D721Med (cell line): Measurements from ENCODE around the gene ACOT13.
"Not testable (repeated sequence)": the region's sequence is repeated elsewhere in the genome, so short reads cannot be mapped to it uniquely, and the experiment has no call there.

Source experiments
- DNase-seq: peaks from one replicate; pipeline ENCODE4 v3.0.0; 2011; ENCODE audit warnings: low spot score; ENCODE audit not compliant: insufficient read length
- FAIRE-seq: peaks from 2 replicates; lab custom pipeline; 2011; peaks lifted over from hg19 to GRCh38; lab: Jason Lieb, UNC
- CTCF ChIP-seq: IDR thresholded peaks from 2 replicates; pipeline ENCODE4 v1.5.1; 2012; ENCODE audit warnings: mild to moderate bottlenecking, control low read depth; ENCODE audit not compliant: insufficient read depth; ENCODE audit errors: missing control alignments

The ACOT13 gene

DNA sequence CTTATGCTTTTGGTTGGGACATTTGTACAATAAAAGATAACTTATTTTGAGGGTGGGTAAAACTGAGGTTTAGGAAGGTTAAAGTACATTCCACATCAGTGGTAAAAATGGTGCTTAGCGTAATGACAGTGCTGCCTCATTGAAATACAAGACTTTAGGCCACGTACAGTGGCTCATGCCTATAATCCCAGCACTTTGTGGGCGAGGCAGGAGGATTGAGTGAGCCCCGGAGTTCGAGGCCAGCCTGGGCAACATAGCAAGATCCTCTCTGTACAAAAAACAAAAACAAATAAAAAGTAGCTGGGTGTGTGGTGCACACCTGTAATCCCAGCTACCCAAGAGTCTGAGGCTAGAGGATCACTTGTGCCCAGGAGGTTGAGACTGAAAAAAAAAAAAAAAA, 18.6 kb upstream of the ACOT13 start:
- FAIRE-seq (no peak), DNase-seq (no peak)
- no peak for TF ChIP-seq CTCF

DNA sequence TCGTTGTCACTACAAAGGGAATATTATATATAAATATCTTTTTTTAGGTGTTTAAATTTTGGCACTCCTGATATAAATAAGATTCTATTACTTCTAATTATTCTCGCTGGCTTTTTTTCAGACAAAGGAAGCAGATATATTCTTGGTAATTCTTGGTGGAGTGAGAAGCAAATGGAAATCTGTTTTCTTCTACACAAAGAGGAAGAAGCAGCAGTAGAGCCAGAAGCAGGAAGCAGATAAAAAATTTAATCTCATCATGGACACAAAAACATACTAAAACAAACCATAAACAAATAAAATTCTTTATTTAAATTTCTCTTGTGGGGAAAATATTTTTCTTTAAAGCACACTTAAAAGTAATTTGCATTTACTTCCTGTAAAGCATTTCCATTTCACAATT, 17.2 kb upstream of the ACOT13 start:
- FAIRE-seq (no peak), DNase-seq (no peak)
- no peak for TF ChIP-seq CTCF

- DNase-seq (no peak), FAIRE-seq (no peak)
- no peak for TF ChIP-seq CTCF
Measured at GRCh38 chr6:24650365-24650764, 16.5 kb upstream of the ACOT13 start.

GRCh38 chr6:24655215-24655614, 11.7 kb upstream of the ACOT13 start:
- DNase-seq (no peak), FAIRE-seq (no peak)
- TF ChIP-seq CTCF, result no peak

DNA sequence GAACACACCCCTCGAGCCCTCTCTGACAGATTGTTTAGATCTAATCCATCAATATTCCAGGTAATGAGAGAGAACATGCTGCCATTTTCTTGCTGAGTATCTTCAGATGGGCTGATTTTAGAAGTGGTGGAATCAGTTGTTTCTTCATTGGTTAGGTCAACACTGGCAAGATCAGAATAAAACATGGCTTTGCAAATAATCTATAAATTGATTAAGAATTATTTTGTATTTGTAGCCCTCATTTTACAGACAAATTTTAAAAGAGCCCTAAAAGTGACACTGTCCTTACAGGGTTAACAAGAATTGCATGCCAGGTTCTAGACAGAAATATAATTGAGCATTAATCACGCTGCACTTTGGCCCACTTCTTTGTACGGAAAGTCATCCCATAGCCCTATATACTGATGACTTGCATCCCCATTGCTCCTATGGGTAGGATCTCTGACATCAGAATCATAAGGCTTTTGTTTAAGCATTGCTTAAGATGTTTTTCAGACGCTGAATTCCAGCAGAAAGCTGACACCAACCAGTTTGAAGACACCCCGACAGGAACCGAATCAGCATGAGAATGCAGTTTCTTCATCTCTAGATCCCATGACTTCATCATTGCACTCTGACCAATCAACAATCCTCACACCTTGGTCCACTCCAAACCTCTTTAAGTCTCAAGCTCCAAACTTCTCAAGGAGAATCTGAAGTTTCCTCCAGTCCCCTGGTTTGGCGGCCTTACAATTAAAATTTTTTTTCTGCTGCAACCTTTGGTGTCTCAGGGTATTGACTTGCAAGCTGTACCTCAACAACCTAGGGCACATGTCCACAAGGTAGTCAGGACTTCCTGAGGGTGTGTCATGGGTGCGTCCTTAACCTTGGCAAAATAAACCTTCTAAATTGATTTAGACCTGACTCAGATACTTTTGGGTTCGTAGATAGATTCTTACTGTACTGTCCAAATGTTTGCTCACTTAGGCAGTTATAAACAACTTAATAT, 8.0 kb upstream of the ACOT13 start:
- FAIRE-seq (no peak), DNase-seq (no peak)
- TF ChIP-seq CTCF, result no peak

DNA sequence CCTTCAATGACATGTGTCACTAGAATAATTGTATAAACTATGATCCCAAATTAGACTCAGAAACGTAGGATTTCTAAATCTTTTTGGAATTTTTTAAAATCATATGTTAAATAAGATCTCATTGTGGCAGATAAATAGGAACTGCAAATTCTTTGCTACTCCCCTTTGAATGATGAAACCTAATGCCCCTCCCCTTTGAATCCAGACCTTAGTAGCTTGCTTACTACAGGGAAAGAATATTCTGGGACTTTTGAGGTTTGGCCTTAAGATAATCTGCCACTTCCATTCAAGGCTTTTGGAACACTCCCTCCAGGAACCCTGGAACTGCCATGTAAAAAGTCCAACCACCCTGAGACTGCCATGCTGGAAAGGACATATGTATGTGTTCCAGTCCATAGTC, 7.3 kb upstream of the ACOT13 start:
- DNase-seq (no peak), FAIRE-seq (no peak)
- no peak for TF ChIP-seq CTCF

- DNase-seq (no peak), FAIRE-seq (no peak)
- TF ChIP-seq CTCF, result no peak
Measured at GRCh38 chr6:24660105-24660504, 6.8 kb upstream of the ACOT13 start.

DNA sequence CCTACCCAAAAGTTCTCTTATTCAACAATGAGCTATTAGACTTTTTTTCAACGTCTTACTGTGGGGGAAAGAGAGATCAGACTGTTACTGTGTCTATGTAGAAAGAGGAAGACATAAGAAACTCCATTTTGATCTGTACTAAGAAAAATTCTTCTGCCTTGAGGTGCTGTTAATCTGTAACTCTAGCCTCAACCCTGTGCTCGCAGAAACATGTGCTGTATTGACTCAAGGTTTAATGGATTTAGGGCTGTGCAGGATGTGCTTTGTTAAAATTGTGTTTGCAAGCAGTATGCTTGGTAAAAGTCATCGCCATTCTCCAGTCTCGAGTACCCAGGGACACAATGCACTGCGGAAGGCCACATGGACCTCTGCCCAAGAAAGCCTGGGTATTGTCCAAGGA, 5.1 kb upstream of the ACOT13 start:
- not testable (repeated sequence) for DNase-seq, FAIRE-seq
